Ascending aorta (tissue), 2 donors: ENCODE data around the gene PSD. TPM values are rescaled to one million over a fixed set of nuclear protein-coding genes. Genes with fewer than 3 reads are reported as not detected.

Experiments used
- DNase-seq, 2 donors: peaks; one replicate each; pipeline ENCODE4 v3.0.0-alpha.2; 2019; ENCODE audit warnings: low spot score in 2 of 2
- H3K27ac ChIP-seq, 2 donors: fragments of 200-600 bp; sonication (generic); one replicate each; pipeline ENCODE4 v1.5.1; 2016 to 2017; ENCODE audit warnings: mild to moderate bottlenecking in 1 of 2
- H3K27me3 ChIP-seq: fragments of 200-600 bp; sonication (generic); one replicate; pipeline ENCODE4 v1.5.1; 2017
- H3K36me3 ChIP-seq, 2 donors: fragments of 200-600 bp; sonication (generic); one replicate each; pipeline ENCODE4 v1.5.1; 2016
- H3K4me1 ChIP-seq, 2 donors: fragments of 200-600 bp; sonication (generic); one replicate each; pipeline ENCODE4 v1.5.1; 2016 to 2017; ENCODE audit warnings: mild to moderate bottlenecking in 1 of 2
- H3K4me3 ChIP-seq, 2 donors: fragments of 200-600 bp; sonication (generic); one replicate each; pipeline ENCODE4 v1.5.1; 2016 to 2017; ENCODE audit warnings: mild to moderate bottlenecking in 1 of 2
- H3K9me3 ChIP-seq, 2 donors: fragments of 200-600 bp; sonication (generic); one replicate each; pipeline ENCODE4 v1.5.1; 2016
- CTCF ChIP-seq, 3 experiments: fragments of 200-600 bp in 2 of 3; fragments of 450-650 bp in 1 of 3; sonication (generic) in 2 of 3; IDR thresholded peaks; one replicate each; pipeline ENCODE4 v1.5.1; 2016 to 2019; ENCODE audit warnings: antibody characterized with exemption in 3 of 3, mild to moderate bottlenecking in 1 of 3, moderate library complexity in 1 of 3
- intact Hi-C: fragments of 100-400 bp; cut with DNase I; formaldehyde crosslinking; loops from one replicate; pipeline ENCODE4 v1.15.1; 2023
- total RNA-seq: library from RNA; depleted of rRNA; stranded (reverse); fragments of >200 nt; gene quantifications from one replicate; pipeline ENCODE4 v1.1.0, GENCODE V29; 2016

PSD gene
- total RNA-seq, 1 donor from 2014 or later = not detected

DNA sequence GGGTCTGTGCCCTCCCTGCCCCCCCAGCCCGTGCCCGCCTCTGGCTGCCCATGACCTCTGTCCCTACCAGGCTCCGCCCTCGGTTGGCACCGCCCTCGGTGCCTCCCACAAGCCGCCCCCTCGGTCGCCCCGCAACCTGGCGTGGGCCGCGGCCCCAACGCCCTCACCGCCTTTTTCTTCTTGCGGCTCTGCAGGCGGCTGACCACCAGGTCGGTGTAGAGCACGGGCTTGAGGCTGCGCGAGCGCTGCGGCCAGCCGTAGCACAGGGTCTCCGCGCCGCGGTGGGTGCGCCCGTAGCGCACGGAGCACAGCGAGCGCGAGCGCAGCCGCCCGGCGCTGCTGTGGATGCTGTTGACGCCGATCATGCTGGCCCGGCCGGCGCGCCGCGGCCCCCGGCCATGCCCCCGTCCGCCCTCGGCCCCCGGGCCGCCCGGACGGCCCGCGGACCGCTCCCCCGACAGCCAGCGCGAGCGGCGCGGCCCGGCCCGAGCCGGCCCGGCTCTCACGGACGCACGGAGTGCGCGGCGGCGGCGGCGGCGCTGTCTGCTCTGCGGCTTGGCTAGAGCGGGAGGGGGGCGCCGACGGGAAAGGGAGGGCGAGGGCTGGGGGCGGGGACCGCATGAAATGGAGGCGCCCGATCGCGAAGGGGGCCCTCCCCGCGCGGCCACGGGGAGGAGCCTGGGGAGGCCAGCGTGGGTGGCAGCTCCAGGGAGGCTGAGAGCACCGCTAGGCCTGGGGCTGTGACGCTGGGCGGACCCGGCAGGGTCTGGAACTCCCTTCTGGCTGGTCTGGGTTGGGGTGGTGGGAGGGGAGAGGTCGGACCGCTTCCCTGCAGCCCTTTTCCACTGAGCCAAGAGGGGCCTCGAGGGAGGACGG is 9.6 kb downstream of the PSD start:
- Histone ChIP-seq H3K27me3 (peaks cover 16% of the 10 kb centered on the region), H3K36me3 (no peaks in the 10 kb centered on the region), H3K9me3 (no peaks in the 10 kb centered on the region), H3K4me3 (peak overlapping the region; percentile 25 to 63), H3K27ac (no peak overlapping the region), H3K4me1 (peaks cover 3 to 7% of the 10 kb centered on the region in 2 donors)
- TF ChIP-seq CTCF (IDR thresholded peaks at IDR 0.05) = no peak
- intact Hi-C loops = no loop called here
- DNase-seq = no peak

DNA sequence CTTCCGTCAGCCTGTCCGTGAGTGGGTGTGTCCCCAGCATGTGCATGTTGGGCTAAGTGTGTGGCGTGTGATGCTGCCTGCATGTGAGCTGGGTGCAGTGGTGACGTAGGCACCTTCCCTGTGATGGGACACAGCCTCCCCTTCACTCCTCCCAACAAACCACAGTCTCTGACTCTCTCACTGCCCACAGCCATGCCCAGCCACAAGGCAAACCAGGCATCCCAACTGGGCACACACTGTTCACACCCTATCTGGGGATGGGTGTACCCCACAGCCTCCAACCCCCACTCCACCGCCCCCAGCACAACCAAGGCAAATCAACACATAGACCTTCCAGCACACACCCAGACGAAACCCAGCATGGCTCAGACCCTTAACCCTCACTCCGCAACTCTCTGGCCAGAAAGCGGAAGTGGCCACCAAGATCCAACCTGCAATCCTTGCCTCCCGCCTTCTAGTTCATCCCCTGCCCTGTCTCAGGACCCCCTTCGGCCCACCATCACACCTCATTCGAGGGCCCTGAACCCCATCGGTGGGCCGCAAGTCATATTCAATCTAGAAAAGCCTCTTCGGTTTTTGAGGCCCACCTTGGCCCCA is 10.4 kb downstream of the PSD start:
- no peak overlapping the region for H3K27ac ChIP-seq
- H3K4me1 ChIP-seq = peaks cover 3 to 7% of the 10 kb centered on the region in 2 donors
- no peaks in the 10 kb centered on the region for H3K9me3 ChIP-seq
- intact Hi-C loops = no loop called here
- H3K27me3 ChIP-seq = peaks cover 12% of the 10 kb centered on the region
- H3K4me3 ChIP-seq = peak overlapping the region; percentile 25 to 63
- TF ChIP-seq CTCF (IDR thresholded peaks at IDR 0.05) = no peak
- DNase-seq = no peak
- H3K36me3 ChIP-seq = peaks cover 0 to under 1% of the 10 kb centered on the region in 2 donors

DNA sequence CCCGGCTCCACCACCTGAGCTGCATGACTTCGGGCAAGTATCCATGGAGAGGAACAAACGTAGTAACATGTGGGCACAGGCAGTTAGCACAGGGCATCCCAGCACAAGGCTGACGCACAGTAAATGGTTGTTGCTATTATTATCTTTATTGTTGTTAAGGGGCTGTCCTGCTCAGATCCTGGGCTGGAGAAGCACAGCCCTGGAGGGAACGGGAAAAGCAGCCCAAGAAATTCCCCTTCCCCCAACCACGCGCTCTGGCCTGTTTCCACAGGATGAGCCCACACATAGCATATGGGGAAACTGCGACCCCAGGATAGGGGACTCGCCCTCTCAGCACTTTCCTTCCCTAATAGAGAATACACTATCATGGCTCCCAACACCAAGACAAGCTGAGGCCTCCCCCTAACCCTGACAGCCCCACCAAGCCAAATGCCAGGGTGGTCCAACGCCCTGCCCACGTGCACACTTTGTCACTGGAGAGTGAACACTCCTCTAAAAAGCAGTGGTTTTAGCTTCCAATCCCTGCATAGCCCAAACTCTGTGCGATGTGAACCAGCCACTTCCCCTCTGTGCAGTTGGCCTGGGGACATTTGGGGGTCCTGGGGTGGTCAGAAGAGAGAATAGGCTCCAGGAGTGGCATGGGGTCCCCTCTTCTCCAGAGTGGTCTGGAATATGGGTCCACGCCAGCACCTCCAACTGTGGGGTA is 11.0 kb downstream of the PSD start:
- TF ChIP-seq CTCF (IDR thresholded peaks at IDR 0.05) = no peak
- peaks cover 12% of the 10 kb centered on the region for H3K27me3 ChIP-seq
- no peak for DNase-seq
- H3K27ac ChIP-seq = no peak overlapping the region
- intact Hi-C loops = no loop called here
- peaks cover 3 to 7% of the 10 kb centered on the region in 2 donors for H3K4me1 ChIP-seq
- no peaks in the 10 kb centered on the region for H3K9me3 ChIP-seq
- H3K36me3 ChIP-seq = peaks cover 0 to 7% of the 10 kb centered on the region in 2 donors
- no peak overlapping the region for H3K4me3 ChIP-seq

GRCh38 chr10:102406815-102407214 is 11.8 kb downstream of the PSD start:
- H3K9me3 ChIP-seq = no peaks in the 10 kb centered on the region
- H3K4me1 ChIP-seq = peaks cover 3 to 7% of the 10 kb centered on the region in 2 donors
- no peak for DNase-seq
- TF ChIP-seq CTCF (IDR thresholded peaks at IDR 0.05) = no peak
- H3K27me3 ChIP-seq = peaks cover 12% of the 10 kb centered on the region
- peaks cover 2 to 14% of the 10 kb centered on the region in 2 donors for H3K36me3 ChIP-seq
- no peak overlapping the region for H3K27ac ChIP-seq
- no peak overlapping the region for H3K4me3 ChIP-seq
- intact Hi-C loops = no loop called here

DNA sequence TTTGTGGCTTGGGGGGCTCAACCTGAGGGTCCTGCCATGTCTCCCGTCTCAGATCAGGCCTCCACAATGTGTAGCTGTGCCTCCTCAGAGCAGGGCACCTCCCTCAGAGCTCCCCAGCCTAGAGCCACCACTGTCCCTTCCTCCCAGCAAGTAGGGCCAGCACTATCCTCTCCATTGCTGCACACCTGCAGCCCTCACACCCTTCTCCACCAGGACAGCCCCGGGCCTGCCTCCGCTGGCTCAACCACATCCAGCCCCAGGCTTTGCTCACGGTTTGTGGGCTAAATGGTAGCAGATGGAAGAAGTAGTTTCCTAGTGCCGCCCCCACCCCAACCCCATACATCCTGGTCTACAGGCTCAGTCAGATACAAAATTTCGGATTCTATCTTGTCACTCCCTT is 13.0 kb downstream of the PSD start:
- Histone ChIP-seq H3K9me3 (no peaks in the 10 kb centered on the region), H3K27ac (no peak overlapping the region), H3K36me3 (peaks cover 13 to 26% of the 10 kb centered on the region in 2 donors), H3K4me1 (peaks cover 3 to 7% of the 10 kb centered on the region in 2 donors), H3K27me3 (peaks cover 11% of the 10 kb centered on the region), H3K4me3 (no peak overlapping the region)
- no peak for TF ChIP-seq CTCF (IDR thresholded peaks at IDR 0.05)
- intact Hi-C loops = no loop called here
- no peak for DNase-seq
